KMS-11 (cell line): Measurements from ENCODE around the gene ZNF618.

ENCODE experiments used
- H2AFZ ChIP-seq: fragments of 200-600 bp; sonication (generic); 2 replicates; pipeline ENCODE4 v1.6.1; 2016; ENCODE audit warnings: antibody characterized with exemption, mixed run types, low read depth
- H3K27ac ChIP-seq: fragments of 200-600 bp; sonication (generic); 2 replicates; pipeline ENCODE4 v1.6.1; 2016; ENCODE audit warnings: mild to moderate bottlenecking, mixed run types
- H3K27me3 ChIP-seq: fragments of 200-600 bp; sonication (generic); 2 replicates; pipeline ENCODE4 v1.6.1; 2017; ENCODE audit warnings: mild to moderate bottlenecking, low read depth, mixed run types, moderate library complexity; ENCODE audit not compliant: insufficient read depth
- H3K36me3 ChIP-seq: fragments of 200-600 bp; sonication (generic); 2 replicates; pipeline ENCODE4 v1.6.1; 2017; ENCODE audit warnings: mild to moderate bottlenecking, mixed run types; ENCODE audit not compliant: insufficient read depth
- H3K4me1 ChIP-seq: fragments of 200-600 bp; sonication (generic); 2 replicates; pipeline ENCODE4 v1.6.1; 2016; ENCODE audit warnings: mild to moderate bottlenecking, low read depth, mixed run types; ENCODE audit not compliant: poor library complexity, severe bottlenecking
- H3K4me2 ChIP-seq: fragments of 200-600 bp; sonication (generic); 2 replicates; pipeline ENCODE4 v1.7.0; 2016; ENCODE audit warnings: mild to moderate bottlenecking, mixed run types
- H3K4me3 ChIP-seq: fragments of 200-600 bp; sonication (generic); IDR thresholded peaks from 2 replicates; pipeline ENCODE4 v1.6.1; 2017; ENCODE audit warnings: low read depth, low read length, mixed read lengths; ENCODE audit not compliant: insufficient read depth
- H3K79me2 ChIP-seq: fragments of 200-600 bp; sonication (generic); 2 replicates; pipeline ENCODE4 v1.6.1; 2016; ENCODE audit warnings: low read depth, mixed run types; ENCODE audit not compliant: insufficient read depth
- H3K9ac ChIP-seq: fragments of 200-600 bp; sonication (generic); 2 replicates; pipeline ENCODE4 v1.6.1; 2016; ENCODE audit warnings: mild to moderate bottlenecking, mixed run types
- H4K20me1 ChIP-seq: fragments of 200-600 bp; sonication (generic); 2 replicates; pipeline ENCODE4 v1.6.1; 2016; ENCODE audit warnings: mild to moderate bottlenecking, mixed run types; ENCODE audit not compliant: insufficient read depth
- TF ChIP-seq, protein P1 (sequence below): fragments of 200-600 bp; sonication (generic); conservative IDR thresholded peaks from 2 replicates; pipeline ENCODE4 v1.6.1; 2017; ENCODE audit warnings: low read depth, mild to moderate bottlenecking, antibody characterized with exemption, low read length, moderate library complexity, mixed read lengths

ZNF618 gene

DNA sequence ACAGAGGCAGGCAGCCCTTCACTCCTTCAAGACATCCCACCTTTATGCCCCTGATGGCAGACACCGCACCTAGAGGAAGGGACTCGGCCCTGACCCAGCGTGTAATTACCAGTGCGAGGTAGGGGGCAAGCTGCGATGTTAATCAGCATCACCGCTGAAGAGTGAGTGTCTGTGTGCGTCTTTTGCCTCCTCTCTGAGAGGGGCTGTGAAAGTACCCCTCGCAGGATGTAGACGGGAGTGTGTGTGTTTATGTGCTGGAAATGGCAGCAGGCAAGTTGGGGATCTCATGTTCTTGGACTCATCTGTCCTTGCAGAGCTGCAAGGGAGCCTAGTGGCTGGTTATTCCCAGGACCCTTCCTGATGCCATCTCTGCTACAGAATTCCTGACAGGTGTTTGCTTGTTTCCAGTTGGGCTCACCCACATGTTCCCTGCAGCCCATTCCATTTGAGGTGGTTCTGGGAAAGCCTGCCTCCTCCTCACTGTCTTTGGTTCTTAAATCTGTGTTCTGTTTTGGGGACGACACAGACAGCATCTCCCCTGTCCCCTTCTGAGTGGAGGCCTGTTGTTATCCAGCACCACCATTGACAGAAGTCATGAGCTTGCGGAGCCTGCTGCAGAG is 70.5 kb downstream of the ZNF618 start:
- TF ChIP-seq, protein P1, sequence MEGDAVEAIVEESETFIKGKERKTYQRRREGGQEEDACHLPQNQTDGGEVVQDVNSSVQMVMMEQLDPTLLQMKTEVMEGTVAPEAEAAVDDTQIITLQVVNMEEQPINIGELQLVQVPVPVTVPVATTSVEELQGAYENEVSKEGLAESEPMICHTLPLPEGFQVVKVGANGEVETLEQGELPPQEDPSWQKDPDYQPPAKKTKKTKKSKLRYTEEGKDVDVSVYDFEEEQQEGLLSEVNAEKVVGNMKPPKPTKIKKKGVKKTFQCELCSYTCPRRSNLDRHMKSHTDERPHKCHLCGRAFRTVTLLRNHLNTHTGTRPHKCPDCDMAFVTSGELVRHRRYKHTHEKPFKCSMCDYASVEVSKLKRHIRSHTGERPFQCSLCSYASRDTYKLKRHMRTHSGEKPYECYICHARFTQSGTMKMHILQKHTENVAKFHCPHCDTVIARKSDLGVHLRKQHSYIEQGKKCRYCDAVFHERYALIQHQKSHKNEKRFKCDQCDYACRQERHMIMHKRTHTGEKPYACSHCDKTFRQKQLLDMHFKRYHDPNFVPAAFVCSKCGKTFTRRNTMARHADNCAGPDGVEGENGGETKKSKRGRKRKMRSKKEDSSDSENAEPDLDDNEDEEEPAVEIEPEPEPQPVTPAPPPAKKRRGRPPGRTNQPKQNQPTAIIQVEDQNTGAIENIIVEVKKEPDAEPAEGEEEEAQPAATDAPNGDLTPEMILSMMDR, result no peak
- Histone ChIP-seq H4K20me1 (no peaks in the 10 kb centered on the region), H2AFZ (no peak overlapping the region), H3K27ac (no peak overlapping the region), H3K4me2 (no peak overlapping the region), H3K36me3 (no peaks in the 10 kb centered on the region), H3K9ac (no peak overlapping the region), H3K4me3 (no peak overlapping the region), H3K27me3 (no peaks in the 10 kb centered on the region), H3K4me1 (no peaks in the 10 kb centered on the region), H3K79me2 (no peaks in the 10 kb centered on the region)

DNA sequence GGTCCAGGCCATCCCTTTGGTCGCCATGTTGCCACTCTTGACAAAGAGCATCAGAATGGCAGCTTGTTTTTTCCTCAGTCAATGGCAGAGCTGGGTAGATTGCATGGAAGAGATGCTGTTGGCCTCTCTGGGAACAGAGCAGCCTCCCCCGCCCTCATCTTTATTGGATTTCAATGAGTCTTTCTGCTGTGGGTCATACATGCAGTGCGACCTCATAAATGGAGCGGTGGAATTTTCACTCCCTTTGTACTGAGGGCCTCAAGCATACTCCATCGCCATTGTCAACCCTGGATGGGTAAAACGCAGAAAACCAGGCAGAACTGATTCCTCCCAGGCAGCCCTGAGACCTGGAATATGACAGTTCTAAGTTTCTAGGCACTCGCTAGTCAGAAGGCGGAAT is 71.8 kb downstream of the ZNF618 start:
- H3K4me2 ChIP-seq, result no peak overlapping the region
- H3K4me1 ChIP-seq, result no peaks in the 10 kb centered on the region
- no peak overlapping the region for H3K9ac ChIP-seq
- TF ChIP-seq, protein P1, result no peak
- H3K36me3 ChIP-seq, result no peaks in the 10 kb centered on the region
- H3K4me3 ChIP-seq, result no peak overlapping the region
- H3K79me2 ChIP-seq, result no peaks in the 10 kb centered on the region
- no peaks in the 10 kb centered on the region for H4K20me1 ChIP-seq
- no peak overlapping the region for H2AFZ ChIP-seq
- H3K27ac ChIP-seq, result no peak overlapping the region
- H3K27me3 ChIP-seq, result no peaks in the 10 kb centered on the region

DNA sequence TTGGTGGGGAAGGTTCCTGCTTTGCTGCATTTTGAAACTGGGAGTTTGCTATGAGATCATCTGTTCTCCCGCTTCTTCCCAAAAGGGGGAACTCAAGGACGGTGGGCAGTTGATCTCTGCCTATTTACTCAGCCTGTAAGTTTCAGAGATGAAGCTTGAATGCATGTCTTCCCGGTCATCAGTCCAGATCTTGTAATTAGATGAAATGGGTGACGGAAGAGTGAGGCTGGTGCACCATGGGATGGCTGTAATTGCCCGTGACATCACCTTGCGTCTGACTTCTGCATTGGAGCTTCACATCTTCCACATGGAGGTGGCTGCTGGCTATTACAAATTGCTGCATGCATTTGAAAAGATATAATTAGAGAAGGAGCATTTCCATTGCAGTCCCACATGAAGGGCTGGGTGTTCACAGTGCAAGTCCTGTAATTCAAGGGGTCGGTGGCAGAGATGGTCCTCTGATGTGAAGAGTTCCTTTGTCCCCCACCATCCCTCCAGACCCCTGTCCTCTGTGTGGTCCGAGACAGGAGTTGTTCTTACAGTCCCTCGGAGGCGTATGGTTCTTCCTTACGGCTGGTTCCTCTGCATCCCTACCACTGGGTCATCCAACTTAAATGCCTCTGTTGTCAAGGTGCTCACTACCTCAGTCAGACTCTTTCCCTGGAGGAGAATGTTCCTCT is 72.9 kb downstream of the ZNF618 start:
- H3K79me2 ChIP-seq, result no peaks in the 10 kb centered on the region
- H2AFZ ChIP-seq, result no peak overlapping the region
- no peaks in the 10 kb centered on the region for H4K20me1 ChIP-seq
- TF ChIP-seq, protein P1, result no peak
- H3K4me2 ChIP-seq, result no peak overlapping the region
- no peak overlapping the region for H3K27ac ChIP-seq
- H3K4me3 ChIP-seq, result no peak overlapping the region
- no peaks in the 10 kb centered on the region for H3K4me1 ChIP-seq
- H3K27me3 ChIP-seq, result no peaks in the 10 kb centered on the region
- no peak overlapping the region for H3K9ac ChIP-seq
- H3K36me3 ChIP-seq, result no peaks in the 10 kb centered on the region

DNA sequence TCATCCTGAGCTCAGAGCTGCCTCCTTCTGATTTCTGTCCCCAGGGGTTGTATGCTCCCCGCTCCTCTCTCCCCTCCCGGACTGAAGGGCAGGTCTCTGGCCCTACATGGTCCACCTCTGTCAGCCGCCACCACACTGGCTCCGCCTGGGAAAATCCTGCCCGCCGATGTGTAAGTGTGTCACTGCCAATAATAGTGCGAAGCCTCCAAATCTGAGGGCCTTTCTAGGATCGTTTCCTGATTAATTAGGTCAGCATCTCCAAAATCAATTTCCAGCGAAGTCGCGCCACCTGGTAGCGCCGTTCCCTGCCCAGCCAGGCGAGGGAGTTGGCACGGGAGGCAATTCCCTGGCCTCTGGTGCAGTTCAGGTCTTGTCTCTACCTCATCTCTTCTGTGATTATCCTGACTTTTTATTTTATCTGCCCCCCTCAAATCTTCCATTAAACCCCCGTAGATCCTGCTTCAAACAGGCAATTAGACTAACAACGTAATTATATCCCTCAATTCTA is 73.5 kb downstream of the ZNF618 start:
- no peaks in the 10 kb centered on the region for H3K27me3 ChIP-seq
- no peak overlapping the region for H3K4me2 ChIP-seq
- H3K4me1 ChIP-seq, result no peaks in the 10 kb centered on the region
- TF ChIP-seq, protein P1, result no peak
- H3K27ac ChIP-seq, result no peak overlapping the region
- no peaks in the 10 kb centered on the region for H3K79me2 ChIP-seq
- H4K20me1 ChIP-seq, result no peaks in the 10 kb centered on the region
- H3K36me3 ChIP-seq, result no peaks in the 10 kb centered on the region
- no peak overlapping the region for H3K4me3 ChIP-seq
- H3K9ac ChIP-seq, result no peak overlapping the region
- no peak overlapping the region for H2AFZ ChIP-seq
